HG03280 (cell line): Measurements from ENCODE around the gene SLC37A1.

Experiments used
- ATAC-seq: cut with Tn5 transposase; IDR thresholded peaks from one replicate; pipeline ENCODE4 v1.9.1; 2021; ENCODE audit warnings: mild to moderate bottlenecking, moderate library complexity; ENCODE audit not compliant: unreplicated experiment

Gene SLC37A1

GRCh38 chr21:42542196-42542595, 28.5 kb downstream of the SLC37A1 start:
- no peak for ATAC-seq

- no peak for ATAC-seq
These were observed 28.9 kb downstream of the SLC37A1 start for GRCh38 chr21:42542596-42542995.

GRCh38 chr21:42543106-42543847, 29.6 kb downstream of the SLC37A1 start:
- no peak for ATAC-seq

GRCh38 chr21:42544544-42544943, 30.9 kb downstream of the SLC37A1 start:
- no peak for ATAC-seq

GRCh38 chr21:42545317-42545716, 31.7 kb downstream of the SLC37A1 start:
- no peak for ATAC-seq

GRCh38 chr21:42545745-42546144, 32.1 kb downstream of the SLC37A1 start:
- ATAC-seq, result no peak

- no peak for ATAC-seq
These were observed 32.8 kb downstream of the SLC37A1 start for GRCh38 chr21:42546433-42546832.

- no peak for ATAC-seq
These were observed 33.6 kb downstream of the SLC37A1 start for GRCh38 chr21:42547001-42547905.

- no peak for ATAC-seq
These were observed 34.3 kb downstream of the SLC37A1 start for GRCh38 chr21:42547906-42548365.

- no peak for ATAC-seq
These were observed 35.2 kb downstream of the SLC37A1 start for GRCh38 chr21:42548687-42549406.

- ATAC-seq, result no peak
These were observed 37.2 kb downstream of the SLC37A1 start for GRCh38 chr21:42550817-42551216.

GRCh38 chr21:42552407-42553336, 39.0 kb downstream of the SLC37A1 start:
- ATAC-seq, result no peak

GRCh38 chr21:42553435-42553834, 39.8 kb downstream of the SLC37A1 start:
- ATAC-seq, result no peak

GRCh38 chr21:42554251-42554961, 40.8 kb downstream of the SLC37A1 start:
- no peak for ATAC-seq

GRCh38 chr21:42555756-42556438, 42.2 kb downstream of the SLC37A1 start:
- no peak for ATAC-seq

- no peak for ATAC-seq
These were observed 42.8 kb downstream of the SLC37A1 start for GRCh38 chr21:42556476-42556875.

GRCh38 chr21:42556960-42557359, 43.3 kb downstream of the SLC37A1 start:
- ATAC-seq, result no peak

GRCh38 chr21:42557420-42557819, 43.8 kb downstream of the SLC37A1 start:
- ATAC-seq, result no peak

GRCh38 chr21:42558368-42558767, 44.7 kb downstream of the SLC37A1 start:
- no peak for ATAC-seq
